Sigmoid colon (tissue), 7 donors: ENCODE data around the gene SF3B1. TPM values are rescaled to one million over a fixed set of nuclear protein-coding genes. Genes with fewer than 3 reads are reported as not detected.

Experiments used
- DNase-seq: peaks from one replicate; pipeline ENCODE4 v3.0.0-alpha.2; 2019
- H3K27ac ChIP-seq, 4 donors: fragments of 200-600 bp; sonication (generic); one replicate each; pipeline ENCODE4 v1.5.1; 2016 to 2019; ENCODE audit warnings: mild to moderate bottlenecking in 1 of 4
- H3K27me3 ChIP-seq, 3 donors: fragments of 200-600 bp; sonication (generic); one replicate each; pipeline ENCODE4 v1.5.1; 2019; ENCODE audit warnings: mild to moderate bottlenecking in 1 of 3
- H3K36me3 ChIP-seq, 4 donors: fragments of 200-600 bp; sonication (generic); one replicate each; pipeline ENCODE4 v1.5.1; 2016 to 2019
- H3K4me1 ChIP-seq, 4 donors: fragments of 200-600 bp; sonication (generic); one replicate each; pipeline ENCODE4 v1.5.1; 2017 to 2019
- H3K4me3 ChIP-seq, 4 donors: fragments of 200-600 bp; sonication (generic); one replicate each; pipeline ENCODE4 v1.5.1; 2017 to 2019; ENCODE audit warnings: mild to moderate bottlenecking in 2 of 4, moderate library complexity in 1 of 4
- H3K9me3 ChIP-seq, 4 donors: fragments of 200-600 bp in 3 of 4; sonication (generic) in 3 of 4; one replicate each; pipeline versions ENCODE4 v1.5.1 to v1.6.1; 2013 to 2019
- CTCF ChIP-seq, 4 experiments: fragments of 450-650 bp in 3 of 4; fragments of 200-600 bp in 1 of 4; IDR thresholded peaks; one replicate each; pipeline ENCODE4 v1.5.1; 2016 to 2019; ENCODE audit warnings: antibody characterized with exemption in 4 of 4, mild to moderate bottlenecking in 3 of 4, moderate library complexity in 2 of 4
- EP300 ChIP-seq, 4 donors: sonication (generic); formaldehyde crosslinking; IDR thresholded peaks; one replicate each; pipeline ENCODE4 v1.6.1; 2017; ENCODE audit warnings: antibody characterized with exemption in 4 of 4
- POLR2A ChIP-seq, 2 donors: fragments of 450-650 bp; IDR thresholded peaks; one replicate each; pipeline ENCODE4 v1.6.1; 2016; ENCODE audit warnings: antibody characterized with exemption in 2 of 2, mild to moderate bottlenecking in 2 of 2, moderate library complexity in 2 of 2
- POLR2AphosphoS5 ChIP-seq, 4 donors: sonication (generic); formaldehyde crosslinking; IDR thresholded peaks; one replicate each; pipeline ENCODE4 v1.6.1; 2017; ENCODE audit warnings: antibody characterized with exemption in 4 of 4
- WGBS, 2 donors: extraction: QIAGEN DNeasy Blood & Tissue Kit; methylation state at CpG; one replicate each; pipeline ENCODE4 v1.1.7; 2013; 5-methylcytosine and 5-hydroxymethylcytosine counted together
- intact Hi-C: fragments of 100-400 bp; cut with DNase I; formaldehyde crosslinking; loops from one replicate; pipeline ENCODE4 v1.15.1; 2023
- polyA plus RNA-seq, 3 donors: library from polyadenylated mRNA; stranded (reverse); fragments of 200-250 nt; gene quantifications; one replicate each; pipeline ENCODE4 v1.2.3, GENCODE V29; 2013
- total RNA-seq, 4 donors: library from RNA; depleted of rRNA; stranded (reverse); fragments of >200 nt; gene quantifications; one replicate each; pipeline ENCODE4 v1.1.0, GENCODE V29; 2016
- donor health status: healthy with polysubstance abuse.
- donor health status: Bipolar disorder and iron deficiency.
- donor health status: healthy.

Gene SF3B1
- total and polyA plus RNA-seq, 7 donors, result 61.5 to 475 (median 258) TPM

DNA sequence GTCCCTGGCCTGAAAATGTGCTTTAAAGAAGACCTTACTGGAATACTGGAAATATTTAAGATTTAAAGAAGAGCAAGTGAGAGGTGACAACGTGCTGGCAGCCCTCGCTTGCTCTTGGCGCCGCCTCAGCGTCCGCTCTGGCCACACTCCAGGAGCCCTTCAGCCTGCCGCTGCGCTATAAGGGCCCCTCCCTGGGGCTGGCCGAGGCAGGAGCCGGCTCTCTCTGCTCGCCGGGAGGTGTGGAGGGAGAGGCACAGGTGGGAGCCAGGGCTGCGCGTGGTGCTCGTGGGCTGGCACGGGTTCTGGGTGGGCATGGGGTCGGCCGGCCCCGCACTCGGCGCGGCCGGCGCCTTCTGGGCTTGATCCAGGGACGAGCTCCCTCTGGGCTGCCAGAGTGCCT is 15.6 kb upstream of the SF3B1 start:
- no peaks in the 10 kb centered on the region for H3K9me3 ChIP-seq
- no peaks in the 10 kb centered on the region for H3K36me3 ChIP-seq
- TF ChIP-seq EP300 (IDR thresholded peaks at IDR 0.05) (no peak), CTCF (IDR thresholded peaks at IDR 0.05) (no peak), POLR2A (IDR thresholded peaks at IDR 0.05) (no peak), POLR2AphosphoS5 (IDR thresholded peaks at IDR 0.05) (no peak)
- H3K27ac ChIP-seq, result no peak overlapping the region
- H3K27me3 ChIP-seq, result no peaks in the 10 kb centered on the region
- DNase-seq, result no peak
- peaks cover 0 to 18% (median 16%) of the 10 kb centered on the region in 4 donors for H3K4me1 ChIP-seq
- H3K4me3 ChIP-seq, result no peak overlapping the region
- WGBS, 2 donors, result 93 to 94% methylated on average over 25 of the region's 25 CpGs
- intact Hi-C loops, result loop anchor here (5.0 to 10.0 kb wide), 2 partner anchors 67 to 254 kb away; partner anchors contain the start of genes MARS2 and MOB4

- Histone ChIP-seq H3K27ac (no peak overlapping the region), H3K4me1 (no peaks in the 10 kb centered on the region), H3K4me3 (no peak overlapping the region), H3K27me3 (no peaks in the 10 kb centered on the region), H3K9me3 (no peaks in the 10 kb centered on the region), H3K36me3 (no peaks in the 10 kb centered on the region)
- TF ChIP-seq POLR2A (IDR thresholded peaks at IDR 0.05) (no peak), POLR2AphosphoS5 (IDR thresholded peaks at IDR 0.05) (no peak), EP300 (IDR thresholded peaks at IDR 0.05) (no peak)
- no peak for DNase-seq
- intact Hi-C loops, result no loop called here
Measured at GRCh38 chr2:197446844-197447243, 12.0 kb upstream of the SF3B1 start.

DNA sequence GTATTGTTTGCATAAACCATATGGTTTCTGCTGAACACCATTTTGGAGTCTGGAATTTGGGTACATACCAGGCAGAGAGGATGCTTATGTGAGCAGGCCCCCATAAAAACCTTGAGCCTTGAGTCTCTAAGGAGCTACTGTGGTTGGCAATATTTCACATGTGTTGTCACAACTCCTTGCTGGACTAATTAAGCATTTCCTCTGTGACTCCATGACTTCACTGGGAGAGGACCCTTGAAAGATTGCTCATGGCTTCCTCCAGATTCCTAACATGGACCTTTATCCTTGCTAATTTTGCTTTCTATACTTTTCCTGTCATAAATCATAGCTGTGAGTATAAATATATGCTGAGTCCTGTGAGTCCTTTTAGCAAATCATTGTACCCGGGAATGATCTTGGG is 10.9 kb upstream of the SF3B1 start:
- intact Hi-C loops, result no loop called here

GRCh38 chr2:197442857-197443256 is 8.0 kb upstream of the SF3B1 start:
- DNase-seq, result no peak
- Histone ChIP-seq H3K27me3 (no peaks in the 10 kb centered on the region), H3K9me3 (no peaks in the 10 kb centered on the region), H3K4me3 (no peak overlapping the region), H3K27ac (peak overlapping the region in 1 of 4 donors; percentile 32), H3K36me3 (no peaks in the 10 kb centered on the region), H3K4me1 (no peaks in the 10 kb centered on the region)
- no peak for TF ChIP-seq EP300 (IDR thresholded peaks at IDR 0.05)
- TF ChIP-seq POLR2A (IDR thresholded peaks at IDR 0.05), result no peak
- no peak for TF ChIP-seq CTCF (IDR thresholded peaks at IDR 0.05)
- no peak for TF ChIP-seq POLR2AphosphoS5 (IDR thresholded peaks at IDR 0.05)
- intact Hi-C loops, result no loop called here
- 68 to 88% methylated on average over 5 of the region's 5 CpGs for WGBS, 2 donors

More for the DNA sequence above, 10.9 kb upstream of the SF3B1 start:
- no peaks in the 10 kb centered on the region for H3K9me3 ChIP-seq
- no peaks in the 10 kb centered on the region for H3K36me3 ChIP-seq
- no peak overlapping the region for H3K27ac ChIP-seq
- no peaks in the 10 kb centered on the region for H3K27me3 ChIP-seq
- TF ChIP-seq EP300 (IDR thresholded peaks at IDR 0.05) (no peak), POLR2A (IDR thresholded peaks at IDR 0.05) (no peak), POLR2AphosphoS5 (IDR thresholded peaks at IDR 0.05) (no peak), CTCF (IDR thresholded peaks at IDR 0.05) (no peak)
- WGBS, 2 donors, result 83 to 88% methylated on average over 1 of the region's 1 CpG
- no peak for DNase-seq
- H3K4me1 ChIP-seq, result no peaks in the 10 kb centered on the region
- no peak overlapping the region for H3K4me3 ChIP-seq

DNA sequence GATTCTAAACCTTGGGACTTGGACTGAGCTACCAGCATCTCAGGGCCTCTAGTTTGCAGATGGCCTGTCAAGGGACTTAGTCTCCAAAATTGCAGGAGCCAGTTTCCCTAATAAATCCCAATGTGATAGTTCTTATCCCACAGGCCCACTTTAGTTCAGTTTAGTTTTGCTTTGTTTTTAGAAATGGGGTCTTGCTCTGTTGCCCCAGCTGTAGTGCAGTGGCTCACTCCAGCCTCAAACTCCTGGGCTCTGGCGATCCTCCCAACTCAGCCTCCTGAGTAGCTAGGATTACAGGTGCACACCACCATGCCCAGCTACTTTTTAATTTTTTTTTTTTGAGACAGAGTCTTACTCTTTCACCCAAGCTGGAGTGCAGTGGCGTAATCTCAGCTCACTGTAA is 2.6 kb upstream of the SF3B1 start:
- 97% methylated on average over 2 of the region's 2 CpGs for WGBS, 2 donors
- no peak for DNase-seq
- peaks cover 0 to 26% (median 23%) of the 10 kb centered on the region in 4 donors for H3K4me1 ChIP-seq
- H3K4me3 ChIP-seq, result no peak overlapping the region
- no peaks in the 10 kb centered on the region for H3K36me3 ChIP-seq
- TF ChIP-seq EP300 (IDR thresholded peaks at IDR 0.05) (no peak), CTCF (IDR thresholded peaks at IDR 0.05) (no peak), POLR2AphosphoS5 (IDR thresholded peaks at IDR 0.05) (no peak), POLR2A (IDR thresholded peaks at IDR 0.05) (no peak)
- no peaks in the 10 kb centered on the region for H3K27me3 ChIP-seq
- H3K9me3 ChIP-seq, result no peaks in the 10 kb centered on the region
- no peak overlapping the region for H3K27ac ChIP-seq
- intact Hi-C loops, result loop anchor here (5.0 kb wide), 1 partner anchor 60 kb away; the partner anchor contains the start of gene HSPD1
